H1 (cell line): ENCODE measurements around the gene GNLY. TPM values are rescaled to one million over a fixed set of nuclear protein-coding genes. Genes with fewer than 3 reads are reported as not detected.

Source experiments
- CTCF ChIA-PET: fragments of 300-600 bp; sonication (Branson Sonifier 250); formaldehyde crosslinking; loops from one replicate; lab custom pipeline; 2021; ENCODE audit not compliant: partially characterized antibody; lab: Charles Lee
- POLR2A ChIA-PET: fragments of 300-600 bp; sonication (Branson Sonifier 250); formaldehyde crosslinking; loops from one replicate; lab custom pipeline; 2021; ENCODE audit warnings: inconsistent platforms; ENCODE audit not compliant: partially characterized antibody; lab: Charles Lee
- DNase-seq, 2 experiments: peaks; one replicate each; pipeline versions ENCODE4 v3.0.0 to v3.0.0-alpha.2; 2010 to 2022; ENCODE audit warnings: low spot score in 2 of 2, low read depth in 1 of 2, mixed read lengths in 1 of 2
- FAIRE-seq: peaks from 2 replicates; lab custom pipeline; 2011; peaks lifted over from hg19 to GRCh38; lab: Jason Lieb, UNC
- H2AFZ ChIP-seq: 2 replicates; pipeline ENCODE4 v1.8.1; 2012; ENCODE audit warnings: low read length, inconsistent platforms
- H2AK5ac ChIP-seq: 2 replicates; pipeline ENCODE4 v1.6.1; 2013; ENCODE audit warnings: low read depth, low read length
- H2BK120ac ChIP-seq: replicated peaks from 2 replicates; pipeline ENCODE3; 2013; ENCODE audit warnings: low read depth, low read length, inconsistent platforms
- H2BK12ac ChIP-seq: 2 replicates; pipeline ENCODE4 v1.6.1; 2013; ENCODE audit warnings: low read depth, low read length
- H2BK15ac ChIP-seq: 2 replicates; pipeline ENCODE4 v1.6.1; 2013; ENCODE audit warnings: low read length
- H2BK20ac ChIP-seq: 2 replicates; pipeline ENCODE4 v1.6.1; 2013; ENCODE audit warnings: low read length
- H2BK5ac ChIP-seq: 2 replicates; pipeline ENCODE4 v1.6.1; 2013; ENCODE audit warnings: low read depth, low read length
- H3K14ac ChIP-seq: 2 replicates; pipeline ENCODE4 v1.6.1; 2013; ENCODE audit warnings: inconsistent platforms; ENCODE audit not compliant: insufficient read length
- H3K18ac ChIP-seq: 2 replicates; pipeline ENCODE4 v1.6.1; 2013; ENCODE audit warnings: low read length; ENCODE audit errors: extremely low read depth
- H3K23ac ChIP-seq: 2 replicates; pipeline ENCODE4 v1.6.1; 2013; ENCODE audit warnings: inconsistent platforms; ENCODE audit not compliant: insufficient read length
- H3K23me2 ChIP-seq: 2 replicates; pipeline ENCODE4 v1.6.1; 2013; ENCODE audit warnings: low read depth, low read length
- H3K27ac ChIP-seq: 2 replicates; pipeline ENCODE4 v1.6.1; 2011; ENCODE audit warnings: low read depth, low read length, inconsistent platforms
- H3K27me3 ChIP-seq, 4 experiments: replicated peaks in 1 of 4; 1 replicate in 1 of 4; 2 replicates in 3 of 4; pipeline versions ENCODE4 v1.6.1 to v1.8.1; 2011 to 2013; ENCODE audit warnings: low read length in 3 of 4, mild to moderate bottlenecking in 3 of 4, inconsistent platforms in 2 of 4, mixed read lengths in 2 of 4, moderate library complexity in 1 of 4; ENCODE audit not compliant: control insufficient read depth in 3 of 4, insufficient read depth in 3 of 4; ENCODE audit errors: extremely low read depth in 1 of 4
- H3K36me3 ChIP-seq, 4 experiments: 2 replicates each; pipeline versions ENCODE4 v1.6.1 to v1.8.1; 2011 to 2013; ENCODE audit warnings: mild to moderate bottlenecking in 4 of 4, low read length in 3 of 4, moderate library complexity in 2 of 4, control low read depth in 1 of 4, inconsistent platforms in 1 of 4; ENCODE audit not compliant: insufficient read depth in 4 of 4, control insufficient read depth in 2 of 4
- H3K4ac ChIP-seq: replicated peaks from 2 replicates; pipeline ENCODE3; 2013; ENCODE audit warnings: low read length, low read depth, mixed read lengths, inconsistent platforms; ENCODE audit not compliant: insufficient read length
- H3K4me1 ChIP-seq, 4 experiments: replicated peaks in 1 of 4; 1 replicate in 1 of 4; 2 replicates in 3 of 4; pipeline versions ENCODE4 v1.6.1 to v1.8.1; 2011 to 2013; ENCODE audit warnings: low read length in 3 of 4, inconsistent platforms in 2 of 4, mixed read lengths in 1 of 4; ENCODE audit not compliant: insufficient read depth in 4 of 4, control insufficient read depth in 3 of 4
- H3K4me2 ChIP-seq, 2 experiments: 2 replicates each; pipeline versions ENCODE4 v1.6.1 to v1.8.1; 2011 to 2013; ENCODE audit warnings: low read depth in 2 of 2, low read length in 2 of 2, control low read depth in 1 of 2, inconsistent platforms in 1 of 2, mild to moderate bottlenecking in 1 of 2; ENCODE audit not compliant: insufficient read depth in 1 of 2
- H3K4me3 ChIP-seq, 4 experiments: fragments of 200-600, 300-600 bp in 1 of 4; sonication (generic), shearing (Covaris generic), sonication (Bioruptor Twin) in 1 of 4; 2 replicates each; pipeline versions ENCODE4 v1.5.1 to v1.8.1; 2011 to 2016; ENCODE audit warnings: low read length in 4 of 4, low read depth in 3 of 4, control low read depth in 2 of 4, inconsistent platforms in 2 of 4, mild to moderate bottlenecking in 2 of 4, mixed read lengths in 1 of 4, moderate library complexity in 1 of 4; ENCODE audit not compliant: insufficient read depth in 2 of 4; ENCODE audit errors: extremely low read depth in 1 of 4
- H3K56ac ChIP-seq: replicated peaks from 2 replicates; pipeline ENCODE3; 2013; ENCODE audit warnings: low read depth, mild to moderate bottlenecking, mixed read lengths, low read length, inconsistent platforms; ENCODE audit not compliant: insufficient read length
- H3K79me1 ChIP-seq: 2 replicates; pipeline ENCODE4 v1.6.1; 2013; ENCODE audit warnings: low read depth, low read length, control low read depth
- H3K79me2 ChIP-seq, 2 experiments: 2 replicates each; pipeline versions ENCODE4 v1.6.1 to v1.8.1; 2012 to 2013; ENCODE audit warnings: low read length in 2 of 2, mild to moderate bottlenecking in 2 of 2, inconsistent platforms in 1 of 2; ENCODE audit not compliant: insufficient read depth in 2 of 2, control insufficient read depth in 1 of 2
- H3K9ac ChIP-seq, 4 experiments: replicated peaks in 1 of 4; 1 replicate in 1 of 4; 2 replicates in 3 of 4; pipeline versions ENCODE4 v1.6.1 to v1.8.1; 2011 to 2013; ENCODE audit warnings: low read depth in 3 of 4, low read length in 3 of 4, control low read depth in 2 of 4, mild to moderate bottlenecking in 2 of 4, moderate library complexity in 2 of 4, inconsistent platforms in 1 of 4; ENCODE audit errors: extremely low read depth in 1 of 4
- H3K9me3 ChIP-seq, 2 experiments: 2 replicates each; pipeline versions ENCODE4 v1.6.1 to v1.8.1; 2012 to 2013; ENCODE audit warnings: mild to moderate bottlenecking in 2 of 2, moderate library complexity in 2 of 2, control low read depth in 1 of 2, inconsistent platforms in 1 of 2, low read depth in 1 of 2, low read length in 1 of 2, mixed read lengths in 1 of 2; ENCODE audit not compliant: insufficient read depth in 2 of 2
- H4K20me1 ChIP-seq, 2 experiments: replicated peaks in 1 of 2; 2 replicates each; pipeline versions ENCODE3 to v1.8.1; 2011 to 2013; ENCODE audit warnings: inconsistent platforms in 2 of 2, low read length in 2 of 2, mild to moderate bottlenecking in 1 of 2; ENCODE audit not compliant: insufficient read depth in 2 of 2, control insufficient read depth in 1 of 2
- H4K5ac ChIP-seq: 2 replicates; pipeline ENCODE4 v1.6.1; 2013; ENCODE audit warnings: low read length, low read depth, mixed read lengths, inconsistent platforms; ENCODE audit not compliant: insufficient read length
- H4K8ac ChIP-seq: 2 replicates; pipeline ENCODE4 v1.8.0; 2013; ENCODE audit warnings: mild to moderate bottlenecking, moderate library complexity, low read length, inconsistent platforms; ENCODE audit not compliant: insufficient read depth; ENCODE audit errors: extremely low read depth
- H4K91ac ChIP-seq: replicated peaks from 2 replicates; pipeline ENCODE3; 2013; ENCODE audit warnings: low read length, mixed read lengths, inconsistent platforms; ENCODE audit not compliant: insufficient read length
- EZH2 ChIP-seq: fragments of 200-600 bp; sonication (generic); IDR thresholded peaks from 2 replicates; pipeline ENCODE4 v1.7.1; 2012; ENCODE audit warnings: low read depth, mild to moderate bottlenecking, moderate library complexity, low read length, inconsistent platforms; ENCODE audit not compliant: severe bottlenecking
- TBP ChIP-seq: IDR thresholded peaks from 2 replicates; pipeline ENCODE4 v1.6.1; 2011; ENCODE audit warnings: low read depth, low read length, improper control_type of control experiment
- TCF12 ChIP-seq: IDR thresholded peaks from 2 replicates; pipeline ENCODE4 v1.6.1; 2011; ENCODE audit warnings: low read depth, mild to moderate bottlenecking, low read length
- TEAD4 ChIP-seq: IDR thresholded peaks from 2 replicates; pipeline ENCODE4 v1.6.1; 2012; ENCODE audit warnings: low read depth, low read length, inconsistent platforms, mixed read lengths
- WGBS, 2 experiments: shearing (Covaris generic) in 1 of 2; methylation state at CpG; one replicate each; pipeline versions ENCODE4 v1.1.6 to v1.1.7; 2013 to 2015; ENCODE audit warnings: low lambda C conversion rate in 2 of 2, mixed read lengths in 2 of 2, inconsistent platforms in 1 of 2, low coverage in 1 of 2, missing lambda C conversion rate in 1 of 2; ENCODE audit not compliant: insufficient replicate concordance in 2 of 2, insufficient coverage in 1 of 2, insufficient read length in 1 of 2; ENCODE audit errors: extremely low coverage in 1 of 2, missing lambda C conversion rate in 1 of 2; 5-methylcytosine and 5-hydroxymethylcytosine counted together
- polyA plus RNA-seq, 7 experiments: library from polyadenylated mRNA; depleted of rRNA in 3 of 7; stranded (reverse) in 5 of 7; unstranded in 2 of 7; fragments of >200 nt in 5 of 7; fragments of 200-250 nt in 2 of 7; gene quantifications; 1 replicate in 5 of 7; 2 replicates in 1 of 7; 4 replicates in 1 of 7; pipeline versions ENCODE4 v1.2.1 to v1.2.3, GENCODE V29; 2011 to 2013; ENCODE audit warnings: missing spikeins in 2 of 7, mixed read lengths in 2 of 7
- total RNA-seq: library from RNA; stranded (reverse); fragmentation: NEBNext Ultra II Directional; extraction: Animal tissue kit (Norgen Biotek cat#: 25700); gene quantifications from 2 replicates; pipeline ENCODE4 v1.2.1, GENCODE V29; 2021

Gene GNLY
- total and polyA plus RNA-seq, 2 of the 8 experiments (the other 6 are each of a cell fraction or from before 2014, with no cell fraction given) = 0.03 TPM; not detected in 1

GRCh38 chr2:85680707-85681371 lies 13.3 kb upstream of the GNLY start:
- Histone ChIP-seq H3K79me2 (no peaks in the 10 kb centered on the region), H2BK5ac (no peak overlapping the region), H4K8ac (no peak overlapping the region), H2BK120ac (no peak overlapping the region), H3K27ac (no peak overlapping the region), H3K36me3 (no peaks in the 10 kb centered on the region), H3K14ac (no peak overlapping the region), H3K23ac (no peak overlapping the region), H3K27me3 (no peaks in the 10 kb centered on the region; a peak in 1 of 7 replicates), H2AFZ (no peak overlapping the region), H4K91ac (no peak overlapping the region), H3K79me1 (no peaks in the 10 kb centered on the region), H2BK15ac (no peak overlapping the region), H3K4me1 (peaks cover 0 to 7% (median 1%) of the 10 kb centered on the region in 4 experiments; a peak in 1 of 7 replicates), H2BK20ac (no peak overlapping the region), H3K9ac (no peak overlapping the region), H3K4ac (no peak overlapping the region), H3K56ac (no peak overlapping the region), H3K4me3 (no peak overlapping the region), H4K20me1 (peaks cover 0 to 2% of the 10 kb centered on the region in 2 experiments), H2AK5ac (no peak overlapping the region), H3K18ac (no peak overlapping the region), H3K9me3 (no peaks in the 10 kb centered on the region), H3K23me2 (peaks cover 4% of the 10 kb centered on the region; the same call in 1 of the 2 replicates), H2BK12ac (no peak overlapping the region), H4K5ac (no peak overlapping the region), H3K4me2 (no peak overlapping the region)
- 87% methylated on average over 2 of the region's 2 CpGs; no CpG with 5 or more reads in 1 of the 2 experiments for WGBS, 2 experiments
- ChIA-PET CTCF (interaction anchor here (0.6 to 7.5 kb wide), 7 partner anchors 11 to 133 kb away, joined by 3 to 80 read pairs (median 13); no protein-coding TSS in a partner anchor), POLR2A (interaction anchor here (0.9 to 2.2 kb wide), 2 partner anchors 25 to 36 kb away, joined by 3 to 10 read pairs; no protein-coding TSS in a partner anchor)
- FAIRE-seq (no peak), DNase-seq (no peak)
- TF ChIP-seq TEAD4 (no peak), EZH2 (no peak), TCF12 (no peak), TBP (no peak)
